Neuronal stem cell (in vitro differentiated cells): Measurements from ENCODE around the gene MOCOS.

Experiments used
- DNase-seq: peaks from one replicate; pipeline ENCODE4 v3.0.0-alpha.2; 2013; ENCODE audit warnings: low spot score
- H2AFZ ChIP-seq: one replicate; pipeline ENCODE4 v1.6.1; 2013; ENCODE audit warnings: mild to moderate bottlenecking, low read length, inconsistent platforms
- H2AK5ac ChIP-seq: 2 replicates; pipeline ENCODE4 v1.6.1; 2013; ENCODE audit warnings: low read depth, mild to moderate bottlenecking, inconsistent platforms, low read length, moderate library complexity, mixed read lengths
- H2BK120ac ChIP-seq: 2 replicates; pipeline ENCODE4 v1.6.1; 2013; ENCODE audit warnings: low read depth, mild to moderate bottlenecking, inconsistent platforms, low read length, moderate library complexity, mixed read lengths
- H2BK12ac ChIP-seq: one replicate; pipeline ENCODE4 v1.6.1; 2013; ENCODE audit warnings: low read length, inconsistent platforms
- H2BK15ac ChIP-seq: 2 replicates; pipeline ENCODE4 v1.6.1; 2013; ENCODE audit warnings: mild to moderate bottlenecking, low read length, inconsistent platforms, mixed read lengths
- H2BK5ac ChIP-seq: one replicate; pipeline ENCODE4 v1.6.1; 2013; ENCODE audit warnings: inconsistent platforms, mild to moderate bottlenecking, low read length, moderate library complexity
- H3K14ac ChIP-seq: one replicate; pipeline ENCODE4 v1.6.1; 2013; ENCODE audit warnings: low read length, inconsistent platforms
- H3K18ac ChIP-seq: 2 replicates; pipeline ENCODE4 v1.6.1; 2013; ENCODE audit warnings: low read length, inconsistent platforms
- H3K23ac ChIP-seq: 2 replicates; pipeline ENCODE4 v1.6.1; 2013; ENCODE audit warnings: low read depth, mild to moderate bottlenecking, mixed read lengths, low read length, inconsistent platforms; ENCODE audit not compliant: poor library complexity
- H3K27ac ChIP-seq: replicated peaks from 3 replicates; pipeline ENCODE4 v1.5.1; 2013; ENCODE audit warnings: low read length, inconsistent platforms
- H3K27me3 ChIP-seq, 3 experiments: 2 replicates each; pipeline ENCODE4 v1.6.1; 2013; ENCODE audit warnings: low read length in 3 of 3, mild to moderate bottlenecking in 2 of 3, inconsistent platforms in 1 of 3, low read depth in 1 of 3, mixed read lengths in 1 of 3, moderate library complexity in 1 of 3; ENCODE audit not compliant: control insufficient read depth in 3 of 3, insufficient read depth in 3 of 3
- H3K36me3 ChIP-seq, 2 donors: replicated peaks in 1 of 2; 2 replicates each; pipeline ENCODE4 v1.6.1; 2013; ENCODE audit warnings: low read length in 2 of 2; ENCODE audit not compliant: control insufficient read depth in 2 of 2, insufficient read depth in 2 of 2
- H3K4ac ChIP-seq: 2 replicates; pipeline ENCODE4 v1.6.1; 2013; ENCODE audit warnings: inconsistent platforms, mild to moderate bottlenecking, low read length, moderate library complexity
- H3K4me1 ChIP-seq, 2 donors: 1 replicate in 1 of 2; 2 replicates in 1 of 2; pipeline ENCODE4 v1.6.1; 2013; ENCODE audit warnings: low read length in 2 of 2, low read depth in 1 of 2; ENCODE audit not compliant: control insufficient read depth in 2 of 2, insufficient read depth in 1 of 2
- H3K4me2 ChIP-seq: one replicate; pipeline ENCODE4 v1.6.1; 2013; ENCODE audit warnings: mild to moderate bottlenecking, low read length, inconsistent platforms; ENCODE audit not compliant: insufficient read depth, poor library complexity, severe bottlenecking
- H3K4me3 ChIP-seq, 2 donors: 2 replicates each; pipeline ENCODE4 v1.5.1; 2013; ENCODE audit warnings: low read length in 2 of 2, mild to moderate bottlenecking in 2 of 2, inconsistent platforms in 1 of 2, moderate library complexity in 1 of 2
- H3K79me1 ChIP-seq: one replicate; pipeline ENCODE4 v1.6.1; 2013; ENCODE audit warnings: low read depth, mild to moderate bottlenecking, inconsistent platforms, low read length, moderate library complexity
- H3K9ac ChIP-seq: one replicate; pipeline ENCODE4 v1.6.1; 2013; ENCODE audit warnings: mild to moderate bottlenecking, low read depth, low read length, inconsistent platforms; ENCODE audit not compliant: poor library complexity
- H3K9me3 ChIP-seq, 2 donors: replicated peaks in 1 of 2; 2 replicates each; pipeline versions ENCODE3 to v1.6.1; 2013; ENCODE audit warnings: low read length in 2 of 2, mild to moderate bottlenecking in 2 of 2, inconsistent platforms in 1 of 2, low read depth in 1 of 2, mixed read lengths in 1 of 2, moderate library complexity in 1 of 2; ENCODE audit not compliant: control insufficient read depth in 2 of 2, insufficient read depth in 1 of 2
- H4K8ac ChIP-seq: one replicate; pipeline ENCODE4 v1.6.1; 2013; ENCODE audit warnings: low read depth, mild to moderate bottlenecking, inconsistent platforms, low read length, moderate library complexity
- H4K91ac ChIP-seq: one replicate; pipeline ENCODE4 v1.6.1; 2013; ENCODE audit warnings: low read length, low read depth, mild to moderate bottlenecking, inconsistent platforms; ENCODE audit not compliant: poor library complexity
- WGBS, 2 donors: extraction: QIAGEN DNeasy Blood & Tissue Kit; methylation state at CpG; one replicate each; pipeline ENCODE4 v1.1.7; 2013; ENCODE audit warnings: missing lambda C conversion rate in 2 of 2, mixed read lengths in 1 of 2; ENCODE audit not compliant: insufficient read length in 2 of 2, insufficient replicate concordance in 1 of 2; ENCODE audit errors: extremely low coverage in 2 of 2; 5-methylcytosine and 5-hydroxymethylcytosine counted together

The MOCOS gene

GRCh38 chr18:36169938-36170337 lies 17.4 kb upstream of the MOCOS start:
- no peak overlapping the region for H3K18ac ChIP-seq
- H2BK5ac ChIP-seq = no peak overlapping the region
- no peak overlapping the region for H3K23ac ChIP-seq
- no peaks in the 10 kb centered on the region for H3K4me1 ChIP-seq
- WGBS, 2 donors = no CpG with 5 or more reads among the region's 5 CpGs
- no peaks in the 10 kb centered on the region for H3K27me3 ChIP-seq
- H2BK120ac ChIP-seq = no peak overlapping the region
- no peak overlapping the region for H3K4me2 ChIP-seq
- H3K4me3 ChIP-seq = no peak overlapping the region
- H3K9me3 ChIP-seq = no peaks in the 10 kb centered on the region
- H3K4ac ChIP-seq = no peak overlapping the region
- no peak for DNase-seq
- no peak overlapping the region for H4K91ac ChIP-seq
- H4K8ac ChIP-seq = no peak overlapping the region
- H3K79me1 ChIP-seq = no peaks in the 10 kb centered on the region
- H2AK5ac ChIP-seq = no peak overlapping the region
- no peak overlapping the region for H2AFZ ChIP-seq
- H2BK15ac ChIP-seq = no peak overlapping the region
- H3K27ac ChIP-seq = no peak overlapping the region
- no peak overlapping the region for H2BK12ac ChIP-seq
- no peak overlapping the region for H3K14ac ChIP-seq
- no peak overlapping the region for H3K9ac ChIP-seq
- peaks cover 23 to 94% of the 10 kb centered on the region in 2 donors for H3K36me3 ChIP-seq

- H2BK120ac ChIP-seq = no peak overlapping the region
- no peak overlapping the region for H3K4ac ChIP-seq
- no peak overlapping the region for H2AFZ ChIP-seq
- no peak overlapping the region for H2BK5ac ChIP-seq
- no peak overlapping the region for H2BK12ac ChIP-seq
- H2AK5ac ChIP-seq = no peak overlapping the region
- no peak overlapping the region for H2BK15ac ChIP-seq
- peaks cover 17 to 77% of the 10 kb centered on the region in 2 donors for H3K36me3 ChIP-seq
- no peak overlapping the region for H3K9ac ChIP-seq
- H3K23ac ChIP-seq = no peak overlapping the region
- H3K79me1 ChIP-seq = no peaks in the 10 kb centered on the region
- H3K4me1 ChIP-seq = no peaks in the 10 kb centered on the region
- H3K4me2 ChIP-seq = no peak overlapping the region
- H3K4me3 ChIP-seq = no peak overlapping the region
- WGBS, 2 donors = no CpG with 5 or more reads among the region's 1 CpG
- H4K91ac ChIP-seq = no peak overlapping the region
- H4K8ac ChIP-seq = no peak overlapping the region
- H3K9me3 ChIP-seq = no peaks in the 10 kb centered on the region
- H3K18ac ChIP-seq = no peak overlapping the region
- no peak for DNase-seq
- H3K14ac ChIP-seq = no peak overlapping the region
- no peak overlapping the region for H3K27ac ChIP-seq
- no peaks in the 10 kb centered on the region for H3K27me3 ChIP-seq
Measured at GRCh38 chr18:36175481-36175880, 11.8 kb upstream of the MOCOS start.

GRCh38 chr18:36176177-36176584 lies 11.1 kb upstream of the MOCOS start:
- Histone ChIP-seq H4K8ac (no peak overlapping the region), H2AK5ac (no peak overlapping the region), H2AFZ (no peak overlapping the region), H3K27me3 (no peaks in the 10 kb centered on the region), H3K4me2 (no peak overlapping the region), H4K91ac (no peak overlapping the region), H3K36me3 (peaks cover 14 to 70% of the 10 kb centered on the region in 2 donors), H3K9ac (no peak overlapping the region), H3K14ac (no peak overlapping the region), H3K27ac (no peak overlapping the region), H2BK12ac (no peak overlapping the region), H3K79me1 (no peaks in the 10 kb centered on the region), H3K9me3 (no peaks in the 10 kb centered on the region), H3K4ac (no peak overlapping the region), H2BK120ac (no peak overlapping the region), H3K4me3 (no peak overlapping the region), H3K23ac (no peak overlapping the region), H2BK15ac (no peak overlapping the region), H2BK5ac (no peak overlapping the region), H3K18ac (no peak overlapping the region), H3K4me1 (no peaks in the 10 kb centered on the region)
- DNase-seq = no peak
- WGBS, 2 donors = no CpG with 5 or more reads among the region's 2 CpGs

GRCh38 chr18:36176711-36177110 lies 10.6 kb upstream of the MOCOS start:
- no peaks in the 10 kb centered on the region for H3K27me3 ChIP-seq
- no peak overlapping the region for H3K4me2 ChIP-seq
- no peak overlapping the region for H3K9ac ChIP-seq
- no peak overlapping the region for H3K23ac ChIP-seq
- H2BK120ac ChIP-seq = no peak overlapping the region
- DNase-seq = no peak
- H2BK15ac ChIP-seq = no peak overlapping the region
- H2BK5ac ChIP-seq = no peak overlapping the region
- H3K27ac ChIP-seq = no peak overlapping the region
- H3K79me1 ChIP-seq = no peaks in the 10 kb centered on the region
- H3K4me1 ChIP-seq = no peaks in the 10 kb centered on the region
- WGBS, 2 donors = no CpG with 5 or more reads among the region's 9 CpGs
- no peak overlapping the region for H3K4me3 ChIP-seq
- H4K91ac ChIP-seq = no peak overlapping the region
- no peak overlapping the region for H3K18ac ChIP-seq
- H2BK12ac ChIP-seq = no peak overlapping the region
- no peak overlapping the region for H4K8ac ChIP-seq
- no peaks in the 10 kb centered on the region for H3K9me3 ChIP-seq
- no peak overlapping the region for H3K14ac ChIP-seq
- no peak overlapping the region for H2AK5ac ChIP-seq
- no peak overlapping the region for H3K4ac ChIP-seq
- H3K36me3 ChIP-seq = peaks cover 12 to 64% of the 10 kb centered on the region in 2 donors
- no peak overlapping the region for H2AFZ ChIP-seq
